Epithelial cell of proximal tubule (primary cell): ENCODE measurements around the gene APOA1. TPM values are rescaled to one million over a fixed set of nuclear protein-coding genes. Genes with fewer than 3 reads are reported as not detected.
"Not testable (repeated sequence)": the region's sequence is repeated elsewhere in the genome, so short reads cannot be mapped to it uniquely, and the experiment has no call there.

Source experiments
- DNase-seq: peaks from one replicate; pipeline ENCODE4 v3.0.0-alpha.2; 2011; ENCODE audit warnings: low read depth
- H3K4me3 ChIP-seq: 2 replicates; pipeline ENCODE4 v1.5.1; 2011; ENCODE audit warnings: low read depth, mild to moderate bottlenecking, low read length
- CTCF ChIP-seq: conservative IDR thresholded peaks from 2 replicates; pipeline ENCODE4 v1.5.1; 2012; ENCODE audit warnings: low read depth, mild to moderate bottlenecking, low read length
- total RNA-seq: library from RNA; depleted of rRNA; stranded (reverse); fragments of >200 nt; gene quantifications from 2 replicates; pipeline ENCODE4 v1.2.3, GENCODE V29; 2015

APOA1 gene
- total RNA-seq, 1 donor from 2014 or later, result not detected

GRCh38 chr11:116835791-116836631 is 1.4 kb downstream of the APOA1 start:
- H3K4me3 ChIP-seq, result peak overlapping the region; percentile 33
- peak; percentile 30 for DNase-seq
- peak; percentile 68 for TF ChIP-seq CTCF

DNA sequence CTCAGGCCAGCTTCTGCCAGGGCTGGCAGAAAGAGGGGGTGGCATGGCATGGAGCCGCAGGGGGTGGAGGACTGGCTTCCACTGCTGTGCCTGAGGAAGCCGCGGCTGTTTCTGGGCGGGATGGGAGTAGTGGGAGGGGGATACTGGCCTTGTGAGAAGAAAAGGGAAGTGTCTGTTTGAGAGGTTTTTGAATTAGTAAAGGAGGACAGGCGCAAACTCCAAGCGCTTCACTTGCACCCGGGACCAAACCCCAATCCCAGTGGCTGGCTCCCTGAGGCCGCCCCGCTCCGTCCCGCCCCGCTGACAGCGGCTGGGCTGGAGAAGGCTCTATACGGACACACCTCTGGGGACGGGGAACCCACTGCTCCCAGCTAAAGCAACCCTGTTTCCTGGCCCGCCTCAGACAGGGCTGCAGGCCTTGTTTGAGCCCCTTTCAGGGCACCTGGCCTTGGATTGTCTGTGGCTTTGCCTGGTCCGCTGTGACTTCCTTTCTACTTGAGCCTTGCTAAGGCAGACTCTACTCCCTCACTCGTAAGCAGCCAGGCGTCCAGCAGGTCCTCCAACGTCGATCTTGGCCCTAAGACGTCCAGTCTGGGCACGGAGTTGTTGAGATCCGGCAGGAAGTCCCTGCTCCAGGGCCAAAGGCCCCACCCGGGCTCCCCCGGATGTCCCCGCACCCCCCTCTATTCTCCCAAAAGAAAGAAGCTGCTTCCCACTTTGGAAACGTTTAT is 2.2 kb downstream of the APOA1 start:
- DNase-seq, result no peak
- peak overlapping the region; percentile 33 for H3K4me3 ChIP-seq
- TF ChIP-seq CTCF, result no peak

GRCh38 chr11:116834535-116835041 is 2.8 kb downstream of the APOA1 start:
- not testable (repeated sequence) for DNase-seq, H3K4me3 ChIP-seq

GRCh38 chr11:116833816-116834534 is 3.4 kb downstream of the APOA1 start:
- TF ChIP-seq CTCF, result no peak
- H3K4me3 ChIP-seq, result no peak overlapping the region
- DNase-seq, result no peak

GRCh38 chr11:116833491-116833815 is 4.0 kb downstream of the APOA1 start:
- H3K4me3 ChIP-seq, result no peak overlapping the region

GRCh38 chr11:116832350-116833290 is 4.8 kb downstream of the APOA1 start:
- no peak overlapping the region for H3K4me3 ChIP-seq
- DNase-seq, result no peak
- no peak for TF ChIP-seq CTCF

More at GRCh38 chr11:116833491-116833815, 4.0 kb downstream of the APOA1 start:
- TF ChIP-seq CTCF, result no peak
- DNase-seq, result no peak
